ENCODE measurements around the gene SFRP4.

GRCh38 chr7:37923996-37924395 is 7.4 kb upstream of the SFRP4 start:
- TF ChIP-seq YY1 (IDR thresholded peaks at IDR 0.05; ENCODE audit: low read depth), result no peak
- no peak for TF ChIP-seq NFIC (IDR thresholded peaks at IDR 0.05)
- TF ChIP-seq USF1 (IDR thresholded peaks at IDR 0.05), result no peak
- no peak for TF ChIP-seq RAD21 (IDR thresholded peaks at IDR 0.05; ENCODE audit: low read depth)
- TF ChIP-seq EP300 (IDR thresholded peaks at IDR 0.05; ENCODE audit: borderline replicate concordance), result no peak
- TF ChIP-seq TCF12 (IDR thresholded peaks at IDR 0.05; ENCODE audit: low read depth), result no peak
- TF ChIP-seq EGR1 (IDR thresholded peaks at IDR 0.05), result no peak
- TF ChIP-seq MAX (IDR thresholded peaks at IDR 0.05), result no peak
- TF ChIP-seq REST (IDR thresholded peaks at IDR 0.05; ENCODE audit: low read depth), result no peak
- TF ChIP-seq FOXM1 (IDR thresholded peaks at IDR 0.05; ENCODE audit: borderline replicate concordance, low read depth), result no peak

Measured in Ishikawa (cell line).